ENCODE data around the gene CLEC1A.

The CLEC1A gene

DNA sequence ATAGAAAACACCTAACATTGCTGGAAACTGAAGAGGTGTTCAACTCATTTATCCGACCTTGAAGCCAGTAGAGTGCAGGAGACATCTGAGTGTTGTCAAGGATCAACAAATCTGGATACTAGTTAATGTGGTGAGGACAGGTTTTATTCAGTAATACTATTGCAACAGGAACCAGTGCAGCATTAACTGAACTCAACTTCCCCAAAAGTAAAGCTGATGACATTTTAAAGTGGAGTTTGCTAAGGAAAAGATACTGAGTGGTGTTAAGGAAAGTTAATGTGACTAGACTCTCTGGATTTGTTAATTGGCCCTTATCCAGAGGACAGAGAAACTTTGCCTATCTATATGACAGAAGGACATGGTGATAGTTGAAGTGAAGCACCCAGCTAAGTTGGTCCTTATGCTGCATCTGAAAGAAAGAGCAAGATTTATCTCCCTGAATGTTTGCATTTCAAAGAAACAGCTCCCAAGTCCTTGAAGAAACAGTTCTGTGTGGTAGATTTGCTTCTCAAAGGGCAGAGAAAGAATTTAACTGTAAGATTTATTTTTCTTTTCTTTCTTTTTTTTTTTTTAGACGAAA lies 32.4 kb upstream of the CLEC1A start:
- no peak overlapping the region for H3K27ac ChIP-seq
- TF ChIP-seq, protein P1, sequence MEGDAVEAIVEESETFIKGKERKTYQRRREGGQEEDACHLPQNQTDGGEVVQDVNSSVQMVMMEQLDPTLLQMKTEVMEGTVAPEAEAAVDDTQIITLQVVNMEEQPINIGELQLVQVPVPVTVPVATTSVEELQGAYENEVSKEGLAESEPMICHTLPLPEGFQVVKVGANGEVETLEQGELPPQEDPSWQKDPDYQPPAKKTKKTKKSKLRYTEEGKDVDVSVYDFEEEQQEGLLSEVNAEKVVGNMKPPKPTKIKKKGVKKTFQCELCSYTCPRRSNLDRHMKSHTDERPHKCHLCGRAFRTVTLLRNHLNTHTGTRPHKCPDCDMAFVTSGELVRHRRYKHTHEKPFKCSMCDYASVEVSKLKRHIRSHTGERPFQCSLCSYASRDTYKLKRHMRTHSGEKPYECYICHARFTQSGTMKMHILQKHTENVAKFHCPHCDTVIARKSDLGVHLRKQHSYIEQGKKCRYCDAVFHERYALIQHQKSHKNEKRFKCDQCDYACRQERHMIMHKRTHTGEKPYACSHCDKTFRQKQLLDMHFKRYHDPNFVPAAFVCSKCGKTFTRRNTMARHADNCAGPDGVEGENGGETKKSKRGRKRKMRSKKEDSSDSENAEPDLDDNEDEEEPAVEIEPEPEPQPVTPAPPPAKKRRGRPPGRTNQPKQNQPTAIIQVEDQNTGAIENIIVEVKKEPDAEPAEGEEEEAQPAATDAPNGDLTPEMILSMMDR (IDR thresholded peaks at IDR 0.05), result no peak
- TF ChIP-seq ZFX (IDR thresholded peaks at IDR 0.05; ENCODE audit: borderline replicate concordance), result no peak

DNA sequence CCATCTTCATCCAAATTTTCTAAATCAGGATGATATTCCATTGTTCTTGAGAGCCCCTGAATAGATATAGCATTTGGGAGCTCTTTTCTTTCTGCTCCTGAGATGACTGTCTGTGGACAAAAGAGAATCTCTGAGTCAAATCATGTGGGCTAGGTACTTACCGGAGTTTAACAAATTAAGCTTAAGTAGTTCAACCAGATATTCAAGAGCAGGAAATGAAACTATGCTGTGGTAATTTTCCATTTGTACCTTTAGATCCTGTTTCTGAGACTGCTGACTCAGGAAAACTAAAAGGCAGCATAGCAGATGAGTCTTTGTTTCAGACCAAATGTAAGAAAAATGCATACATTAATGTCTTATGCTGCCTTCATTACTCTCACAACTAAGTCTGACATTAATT lies 31.3 kb upstream of the CLEC1A start, which contains the start of gene CLEC7A:
TSS of gene CLEC7A (minus strand) at position 158 of the 400 bp plus-strand sequence. CDS start at position 41, 117 bp downstream.
- TF ChIP-seq, protein P1 (IDR thresholded peaks at IDR 0.05), result no peak
- TF ChIP-seq ZFX (IDR thresholded peaks at IDR 0.05; ENCODE audit: borderline replicate concordance), result no peak

DNA sequence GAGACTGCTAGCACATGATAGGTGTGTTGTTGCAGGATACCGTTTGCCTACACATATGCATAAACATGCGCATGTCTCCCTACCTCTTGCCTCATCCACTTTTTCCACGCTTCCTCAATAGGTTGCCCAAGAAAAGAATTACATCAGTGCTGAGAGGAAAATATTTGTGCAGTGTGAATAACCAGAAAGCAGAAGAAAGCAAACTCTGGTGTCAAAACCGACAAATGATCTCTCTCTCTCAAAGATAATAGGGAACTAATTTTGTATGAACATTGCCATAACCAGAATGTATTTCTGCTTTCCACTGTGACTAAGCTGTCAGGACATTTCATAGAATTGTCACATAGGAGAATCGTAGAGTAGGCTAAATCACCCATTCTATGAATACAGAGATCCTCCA lies 29.9 kb upstream of the CLEC1A start:
- H3K27ac ChIP-seq, result no peak overlapping the region
- TF ChIP-seq, protein P1 (IDR thresholded peaks at IDR 0.05), result no peak
- no peak for TF ChIP-seq ZFX (IDR thresholded peaks at IDR 0.05; ENCODE audit: borderline replicate concordance)

More for the DNA sequence above, 31.3 kb upstream of the CLEC1A start, which contains the start of gene CLEC7A:
- H3K27ac ChIP-seq, result no peak within 1 kb of the TSS

DNA sequence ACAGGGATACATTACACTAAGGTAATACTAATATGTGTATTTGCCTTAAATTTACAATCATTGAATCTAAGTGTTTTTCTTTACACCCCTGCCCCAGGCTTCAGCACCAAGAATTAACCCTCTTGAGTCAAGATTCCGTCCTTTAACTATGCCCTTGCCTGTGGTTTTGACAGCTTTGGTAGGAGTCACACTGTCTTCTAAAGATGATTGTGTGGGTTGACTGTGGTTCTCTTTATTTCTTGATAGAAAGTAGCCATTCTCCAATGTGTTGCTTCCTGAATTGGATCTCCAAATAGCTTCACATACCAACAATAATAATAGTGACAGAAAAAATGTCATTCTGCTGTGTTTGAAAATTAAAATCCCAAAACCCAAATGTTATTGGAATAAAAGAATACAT lies 27.6 kb upstream of the CLEC1A start:
- TF ChIP-seq, protein P1 (IDR thresholded peaks at IDR 0.05), result no peak
- no peak for TF ChIP-seq ZFX (IDR thresholded peaks at IDR 0.05; ENCODE audit: borderline replicate concordance)
- H3K27ac ChIP-seq, result no peak overlapping the region

DNA sequence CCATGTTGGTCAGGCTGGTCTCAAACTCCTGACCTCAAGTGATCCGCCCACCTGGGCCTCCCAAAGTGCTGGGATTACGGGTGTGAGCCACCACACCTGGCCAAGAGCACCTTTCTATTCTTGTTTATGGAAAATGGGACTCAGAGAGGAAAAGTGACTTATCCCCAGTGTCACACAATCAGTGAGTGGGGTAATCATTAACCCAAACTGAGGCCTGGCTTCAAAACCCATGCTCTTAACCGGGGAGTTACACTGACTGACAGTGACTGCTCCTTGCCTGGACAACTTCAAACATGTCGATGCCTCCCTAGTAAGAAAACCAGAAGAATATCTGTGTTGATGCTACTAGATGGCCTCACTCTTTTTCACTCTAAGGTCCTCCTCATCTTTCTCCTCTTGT lies 23.9 kb upstream of the CLEC1A start:
- TF ChIP-seq ZFX (IDR thresholded peaks at IDR 0.05; ENCODE audit: borderline replicate concordance), result no peak
- TF ChIP-seq, protein P1 (IDR thresholded peaks at IDR 0.05), result no peak
- H3K27ac ChIP-seq, result no peak overlapping the region

DNA sequence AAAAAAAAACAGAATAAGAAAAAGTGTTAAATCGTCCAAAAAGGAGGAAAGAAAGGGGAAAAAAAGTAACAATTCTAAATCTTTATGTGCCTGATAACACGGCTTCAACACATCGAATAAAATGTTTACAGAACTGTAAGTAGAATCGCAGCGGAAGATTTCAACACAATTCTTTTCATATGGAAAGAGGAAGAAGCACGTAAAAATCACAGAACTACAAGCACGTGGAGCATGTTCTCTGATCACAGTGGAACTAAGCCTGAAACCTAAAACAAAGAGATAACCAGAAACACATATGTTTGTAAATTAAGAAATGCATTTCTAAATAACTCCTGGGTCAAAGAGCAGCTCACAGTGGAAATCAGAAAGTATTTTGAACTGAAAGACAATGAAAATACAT lies 22.5 kb upstream of the CLEC1A start:
- TF ChIP-seq, protein P1 (IDR thresholded peaks at IDR 0.05), result no peak
- no peak for TF ChIP-seq ZFX (IDR thresholded peaks at IDR 0.05; ENCODE audit: borderline replicate concordance)
- no peak overlapping the region for H3K27ac ChIP-seq

DNA sequence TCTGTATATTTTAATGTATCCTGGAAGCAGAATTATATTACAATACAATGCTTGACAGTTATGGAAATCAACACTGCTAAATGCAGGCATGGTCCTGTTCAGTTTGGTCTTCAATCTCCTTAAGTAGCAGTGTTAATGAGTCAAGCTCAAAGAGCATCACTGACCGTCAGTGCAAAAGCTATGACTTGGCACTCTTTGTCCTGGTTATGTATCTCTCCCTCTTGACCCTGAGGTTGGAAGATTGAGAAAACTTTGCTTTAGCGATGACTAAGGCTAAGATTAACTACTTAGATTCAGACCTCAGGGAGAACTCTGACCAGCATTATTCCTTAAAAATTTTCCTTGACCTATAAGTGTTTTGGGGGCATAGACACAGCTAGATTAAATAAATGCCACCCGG lies 20.3 kb upstream of the CLEC1A start:
- no peak overlapping the region for H3K27ac ChIP-seq
- TF ChIP-seq, protein P1 (IDR thresholded peaks at IDR 0.05), result no peak
- no peak for TF ChIP-seq ZFX (IDR thresholded peaks at IDR 0.05; ENCODE audit: borderline replicate concordance)
